GM12878 (cell line): ENCODE data around the gene EFCAB9. TPM values are rescaled to one million over a fixed set of nuclear protein-coding genes. Genes with fewer than 3 reads are reported as not detected.

Source experiments
- ATF3 ChIP-seq: IDR thresholded peaks from 2 replicates; pipeline ENCODE4 v1.6.1; 2011; ENCODE audit warnings: low read depth, mild to moderate bottlenecking, low read length, moderate library complexity, borderline replicate concordance; ENCODE audit errors: extremely low read depth
- IRF3 ChIP-seq: fragments of 450-650 bp; IDR thresholded peaks from 2 replicates; pipeline ENCODE4 v1.6.1; 2014; ENCODE audit warnings: mild to moderate bottlenecking
- KLF5 ChIP-seq: fragments of 450-650 bp; IDR thresholded peaks from 2 replicates; pipeline ENCODE4 v1.6.1; 2014; ENCODE audit warnings: mild to moderate bottlenecking; ENCODE audit not compliant: partially characterized antibody
- NFYA ChIP-seq: IDR thresholded peaks from 2 replicates; pipeline ENCODE4 v1.6.1; 2011; ENCODE audit warnings: low read depth, mild to moderate bottlenecking, low read length, improper control_type of control experiment, borderline replicate concordance
- PAX5 ChIP-seq: IDR thresholded peaks from 2 replicates; pipeline ENCODE4 v1.6.1; 2011; ENCODE audit warnings: low read depth, low read length, borderline replicate concordance
- PRDM15 ChIP-seq: fragments of 450-650 bp; formaldehyde crosslinking; IDR thresholded peaks from 2 replicates; pipeline ENCODE4 v1.4.0; 2020; ENCODE audit warnings: mild to moderate bottlenecking, moderate library complexity
- RBBP5 ChIP-seq: fragments of 200-600 bp; sonication (generic); conservative IDR thresholded peaks from 2 replicates; pipeline ENCODE4 v1.6.1; 2016
- SIN3A ChIP-seq: IDR thresholded peaks from 2 replicates; pipeline ENCODE4 v1.6.1; 2012; ENCODE audit warnings: low read depth, low read length, improper control_type of control experiment
- ZBTB40 ChIP-seq: fragments of 450-650 bp; IDR thresholded peaks from 2 replicates; pipeline ENCODE4 v1.6.1; 2016; ENCODE audit warnings: mild to moderate bottlenecking, moderate library complexity, borderline replicate concordance
- polyA plus RNA-seq, 11 experiments: library from polyadenylated mRNA; depleted of rRNA in 4 of 11; unstranded in 6 of 11; stranded (reverse) in 5 of 11; fragments of >200 nt; fragmentation: Nextera tagmentation in 4 of 11; fragmentation: Illumina TruSeq in 1 of 11; extraction: Ambion mirVana in 4 of 11; extraction: Trizol in 1 of 11; gene quantifications; 1 replicate in 1 of 11; 2 replicates in 10 of 11; pipeline versions ENCODE4 v1.2.1 to v1.2.3, GENCODE V29; 2011 to 2016; ENCODE audit warnings: inconsistent platforms in 2 of 11, missing spikeins in 2 of 11, low read depth in 1 of 11
- total RNA-seq, 4 experiments: library from RNA; depleted of rRNA in 3 of 4; stranded (reverse); fragments of >200 nt in 3 of 4; fragmentation: Illumina TruSeq in 1 of 4; extraction: Trizol in 1 of 4; gene quantifications; 2 replicates each; pipeline versions ENCODE4 v1.2.1 to v1.2.3, GENCODE V29; 2013 to 2021

Gene EFCAB9
- total and polyA plus RNA-seq, 10 of the 15 experiments (the other 5 are each of a cell fraction or from before 2014, with no cell fraction given), result 0.73 TPM; not detected in 9

- TF ChIP-seq NFYA (no peak), IRF3 (no peak), PAX5 (no peak), PRDM15 (CRISPR knock-in tag) (no peak), ZBTB40 (no peak), SIN3A (no peak), KLF5 (no peak), RBBP5 (no peak), ATF3 (no peak)
Observed at GRCh38 chr5:172245703-172246125, 51.7 kb downstream of the EFCAB9 start (continued).
